D721Med (cell line): ENCODE data around the gene KMT2E.

Experiments used
- DNase-seq: peaks from one replicate; pipeline ENCODE4 v3.0.0; 2011; ENCODE audit warnings: low spot score; ENCODE audit not compliant: insufficient read length
- FAIRE-seq: peaks from 2 replicates; lab custom pipeline; 2011; peaks lifted over from hg19 to GRCh38; lab: Jason Lieb, UNC
- TF ChIP-seq, protein P1 (sequence below): IDR thresholded peaks from 2 replicates; pipeline ENCODE4 v1.5.1; 2012; ENCODE audit warnings: mild to moderate bottlenecking, control low read depth; ENCODE audit not compliant: insufficient read depth; ENCODE audit errors: missing control alignments

Gene KMT2E

DNA sequence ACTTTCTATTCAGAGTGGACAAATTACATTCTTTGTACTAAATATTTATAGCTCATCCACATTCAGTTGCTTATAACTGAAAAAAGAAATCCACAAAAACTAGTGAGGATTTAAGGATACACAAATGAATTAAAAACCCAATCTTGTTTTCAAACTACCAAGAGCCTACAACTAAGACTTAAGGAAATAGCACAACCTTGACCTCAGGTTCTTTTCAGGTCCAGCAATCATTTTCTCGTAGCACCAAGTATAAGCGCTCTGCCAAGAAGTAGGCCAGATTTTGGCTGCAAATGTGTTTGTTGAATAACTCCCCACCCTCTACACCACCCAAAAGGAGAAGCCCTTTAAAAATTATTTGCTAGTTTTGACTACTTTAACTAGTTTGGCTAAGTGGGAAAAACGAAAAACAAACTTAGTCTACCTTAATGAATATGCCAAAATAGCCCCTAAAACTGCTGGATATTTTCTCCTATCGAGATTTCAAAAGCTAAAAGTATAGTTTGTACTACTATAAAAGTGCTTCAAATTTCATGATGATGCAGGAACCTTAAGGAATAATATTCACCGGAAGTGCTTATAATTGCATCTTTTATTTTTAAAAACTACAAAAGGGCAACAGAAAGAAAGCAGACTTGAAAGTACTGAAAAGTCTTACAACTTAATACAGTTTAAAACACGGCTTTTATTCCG is 2.7 kb upstream of the KMT2E start:
- DNase-seq (no peak), FAIRE-seq (no peak)
- TF ChIP-seq, protein P1, sequence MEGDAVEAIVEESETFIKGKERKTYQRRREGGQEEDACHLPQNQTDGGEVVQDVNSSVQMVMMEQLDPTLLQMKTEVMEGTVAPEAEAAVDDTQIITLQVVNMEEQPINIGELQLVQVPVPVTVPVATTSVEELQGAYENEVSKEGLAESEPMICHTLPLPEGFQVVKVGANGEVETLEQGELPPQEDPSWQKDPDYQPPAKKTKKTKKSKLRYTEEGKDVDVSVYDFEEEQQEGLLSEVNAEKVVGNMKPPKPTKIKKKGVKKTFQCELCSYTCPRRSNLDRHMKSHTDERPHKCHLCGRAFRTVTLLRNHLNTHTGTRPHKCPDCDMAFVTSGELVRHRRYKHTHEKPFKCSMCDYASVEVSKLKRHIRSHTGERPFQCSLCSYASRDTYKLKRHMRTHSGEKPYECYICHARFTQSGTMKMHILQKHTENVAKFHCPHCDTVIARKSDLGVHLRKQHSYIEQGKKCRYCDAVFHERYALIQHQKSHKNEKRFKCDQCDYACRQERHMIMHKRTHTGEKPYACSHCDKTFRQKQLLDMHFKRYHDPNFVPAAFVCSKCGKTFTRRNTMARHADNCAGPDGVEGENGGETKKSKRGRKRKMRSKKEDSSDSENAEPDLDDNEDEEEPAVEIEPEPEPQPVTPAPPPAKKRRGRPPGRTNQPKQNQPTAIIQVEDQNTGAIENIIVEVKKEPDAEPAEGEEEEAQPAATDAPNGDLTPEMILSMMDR: no peak

DNA sequence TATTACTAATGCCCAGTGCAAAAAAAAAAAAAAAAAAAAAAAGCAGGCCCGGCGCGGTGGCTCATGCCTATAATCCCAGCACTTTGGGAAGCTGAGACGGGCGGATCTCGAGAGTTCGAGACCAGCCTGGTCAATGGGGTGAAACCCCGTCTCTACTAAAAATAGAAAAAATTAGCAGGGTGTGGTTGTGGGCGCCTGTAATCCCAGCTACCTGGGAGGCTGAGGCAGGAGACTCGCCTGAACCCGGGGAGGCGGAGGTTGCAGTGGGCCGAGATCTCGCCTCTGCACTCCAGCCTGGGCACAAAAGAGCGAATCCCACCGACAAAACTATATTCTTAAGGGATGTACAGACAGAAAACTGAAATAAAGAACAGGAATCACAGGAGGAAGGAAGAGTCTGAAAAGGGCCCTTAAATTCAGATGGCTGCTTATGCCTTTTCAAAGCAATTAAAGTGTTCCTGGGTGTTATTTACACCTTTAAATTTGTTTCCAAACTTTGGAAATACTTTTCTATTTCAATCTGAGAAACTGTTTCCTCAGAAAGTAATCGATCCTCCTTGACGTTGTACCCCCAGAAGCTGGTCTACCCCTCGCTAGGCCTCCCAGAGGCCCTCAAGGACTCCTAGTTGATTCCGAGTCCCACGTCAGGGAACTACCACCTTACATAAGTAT is 2.0 kb upstream of the KMT2E start:
- TF ChIP-seq, protein P1: no peak
- FAIRE-seq: no peak
- no peak for DNase-seq

DNA sequence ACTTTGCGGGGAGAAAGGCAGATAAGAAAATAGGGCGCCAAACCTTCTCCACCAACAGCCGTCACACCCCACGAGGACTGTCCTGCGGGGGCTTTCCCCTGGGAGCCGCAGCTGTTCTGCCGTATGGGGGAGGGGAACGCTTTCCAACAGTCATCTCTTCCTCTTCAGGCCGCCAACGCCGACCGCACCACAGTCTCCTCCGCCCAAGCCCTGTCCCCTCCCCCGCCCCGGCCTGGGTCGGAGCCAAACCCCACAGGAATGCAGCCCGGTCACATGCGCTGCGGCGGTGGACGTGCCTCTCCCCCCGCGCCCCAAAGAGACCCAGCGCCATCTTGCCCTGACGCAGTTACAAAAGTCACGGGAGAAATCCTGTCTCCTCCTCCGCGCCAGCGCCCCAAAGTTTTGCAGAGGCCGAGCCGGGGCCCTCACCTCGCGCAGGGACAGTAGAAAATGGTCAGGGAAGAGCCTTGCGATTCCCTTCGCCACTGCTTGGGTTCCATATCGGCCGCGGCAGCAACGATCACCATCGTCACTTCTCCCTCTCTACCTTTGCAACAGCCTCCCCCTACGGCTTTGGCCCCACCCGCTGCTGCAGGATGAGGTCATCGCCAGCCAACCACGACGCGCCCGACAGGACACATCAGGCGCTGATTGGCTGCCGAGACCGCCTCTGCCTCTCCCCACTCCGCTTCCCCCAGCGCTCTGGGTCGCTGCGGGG is 1.3 kb upstream of the KMT2E start:
- no peak for FAIRE-seq
- TF ChIP-seq, protein P1: no peak
- DNase-seq: peak; percentile 87

DNA sequence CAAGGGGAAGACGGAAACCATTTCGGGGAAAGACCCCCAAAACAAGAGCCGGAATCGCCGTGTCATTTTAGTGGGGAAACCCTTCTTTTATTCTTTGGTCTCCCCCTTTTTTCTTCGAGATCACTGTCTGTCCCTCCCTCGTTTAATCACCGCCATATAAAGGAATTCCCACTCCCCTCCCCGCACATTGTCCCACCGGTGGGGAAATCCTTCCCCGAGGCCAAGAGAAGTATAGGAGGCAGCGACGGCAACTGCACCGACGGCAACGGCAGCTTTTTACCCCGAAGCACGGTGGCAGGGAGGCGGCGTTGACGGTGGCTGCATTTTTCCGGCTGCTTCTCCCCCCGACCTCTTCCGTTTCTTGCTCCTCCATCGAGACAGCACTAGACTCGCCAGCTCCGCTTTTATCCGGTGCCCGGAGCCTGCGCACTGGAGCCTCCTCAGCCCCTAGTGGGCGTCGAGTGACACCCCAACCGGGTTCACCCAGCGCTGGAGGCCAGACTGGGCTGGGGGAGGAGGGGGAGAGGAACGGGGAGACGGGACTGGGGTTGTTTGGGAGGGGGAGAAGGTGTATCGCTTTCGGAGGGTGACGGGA is 687 bp upstream of the KMT2E start:
- TF ChIP-seq, protein P1: peak; percentile 23
- no peak for FAIRE-seq
- peak; percentile 31 for DNase-seq

DNA sequence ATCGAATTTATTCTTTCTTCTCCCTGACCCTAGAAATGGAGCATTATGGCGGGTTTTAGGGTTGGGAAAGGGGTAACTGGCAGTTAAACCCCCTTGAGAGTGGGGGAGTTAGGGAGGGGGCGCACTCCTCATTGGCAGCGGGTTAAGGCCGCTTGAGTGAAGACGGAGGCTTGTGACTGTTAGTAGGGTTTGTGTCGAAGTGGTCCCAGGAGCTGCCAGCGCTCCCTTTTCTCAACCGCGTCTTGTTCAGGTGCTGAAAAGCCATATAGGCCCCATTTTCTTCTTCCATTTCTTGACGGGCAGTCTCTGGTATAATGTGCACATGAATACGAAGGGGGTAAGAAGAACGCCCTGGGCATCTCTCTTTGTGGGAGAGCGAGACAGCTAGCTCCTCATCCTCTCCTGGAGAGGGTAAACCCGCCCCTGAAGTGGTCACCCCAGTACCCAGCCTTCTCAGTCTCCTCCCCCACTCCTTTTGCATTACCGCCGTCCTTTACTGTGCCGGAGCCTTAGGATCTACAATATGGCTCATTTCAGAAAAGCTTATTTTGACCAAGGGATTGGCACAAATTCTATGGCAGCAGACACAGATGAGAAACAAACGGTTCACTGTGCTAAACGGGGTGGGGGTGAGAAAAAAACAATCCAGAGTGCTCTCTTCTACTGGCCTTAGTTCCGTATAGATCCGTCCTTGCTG is 836 bp downstream of the KMT2E start:
- FAIRE-seq (no peak), DNase-seq (no peak)
- TF ChIP-seq, protein P1: peak; percentile 9

DNA sequence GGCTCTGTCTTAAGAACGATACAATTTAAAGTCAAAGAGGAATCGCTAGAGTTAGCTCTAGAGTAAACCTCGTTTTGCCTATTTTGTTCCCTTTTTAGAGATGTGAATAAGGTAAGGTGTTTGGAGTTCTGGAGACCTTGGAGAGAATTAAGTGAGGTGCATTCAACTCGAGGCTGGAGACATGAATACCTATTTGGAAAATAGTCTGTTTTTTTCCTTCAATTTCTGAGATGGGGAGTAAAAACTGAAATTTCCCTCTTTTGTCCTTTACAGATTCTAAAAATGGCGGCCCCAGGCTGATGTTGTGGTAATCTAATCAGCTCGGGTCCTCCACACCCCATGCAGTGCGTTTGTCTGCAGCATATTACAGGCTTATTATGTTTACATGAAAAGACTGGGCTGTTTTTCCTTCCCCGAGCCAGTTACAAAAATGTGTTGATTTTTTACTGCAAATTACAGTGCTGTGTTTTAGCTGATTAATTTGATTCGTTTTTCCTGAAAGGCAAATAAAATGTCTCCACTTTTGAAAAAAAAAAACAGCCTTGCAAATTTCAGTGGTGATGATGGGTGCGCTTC is 1.5 kb downstream of the KMT2E start:
- TF ChIP-seq, protein P1: no peak
- DNase-seq (no peak), FAIRE-seq (no peak)
